Measurements from ENCODE around the gene SIRT4.

DNA sequence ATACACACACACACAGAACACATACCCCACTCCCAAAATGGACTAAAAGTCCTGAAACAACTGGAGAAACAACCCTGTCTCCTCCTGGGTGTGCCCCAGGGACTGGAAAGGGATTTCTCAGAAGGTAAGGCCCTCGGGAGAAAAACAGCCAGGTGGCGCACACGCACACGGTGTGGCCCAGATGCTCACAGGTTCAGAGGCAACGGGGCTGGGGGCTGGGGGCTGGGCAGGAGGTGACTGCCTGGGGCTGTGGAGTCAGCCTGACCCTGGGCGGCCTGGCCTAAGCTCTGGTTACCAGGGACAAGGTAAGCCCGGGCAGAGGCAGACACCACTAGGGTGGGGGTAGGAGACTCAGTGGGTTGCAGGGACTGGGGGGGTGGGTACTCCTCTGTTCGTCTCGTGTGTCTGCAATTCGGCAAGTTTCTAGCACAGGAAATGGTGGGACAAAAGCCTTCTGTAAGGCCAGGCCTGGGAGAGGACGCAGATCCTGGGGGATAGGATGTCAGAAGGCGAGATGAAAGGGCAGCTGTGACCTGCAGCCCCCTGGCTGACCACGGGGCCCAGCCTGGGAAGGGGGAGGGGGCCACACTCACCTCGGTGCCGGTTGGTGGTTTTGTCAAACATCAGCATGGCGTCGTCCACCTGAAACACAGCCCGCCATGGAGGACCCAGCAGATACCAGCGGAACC is 56.4 kb downstream of the SIRT4 start:
- TF ChIP-seq, protein P1, sequence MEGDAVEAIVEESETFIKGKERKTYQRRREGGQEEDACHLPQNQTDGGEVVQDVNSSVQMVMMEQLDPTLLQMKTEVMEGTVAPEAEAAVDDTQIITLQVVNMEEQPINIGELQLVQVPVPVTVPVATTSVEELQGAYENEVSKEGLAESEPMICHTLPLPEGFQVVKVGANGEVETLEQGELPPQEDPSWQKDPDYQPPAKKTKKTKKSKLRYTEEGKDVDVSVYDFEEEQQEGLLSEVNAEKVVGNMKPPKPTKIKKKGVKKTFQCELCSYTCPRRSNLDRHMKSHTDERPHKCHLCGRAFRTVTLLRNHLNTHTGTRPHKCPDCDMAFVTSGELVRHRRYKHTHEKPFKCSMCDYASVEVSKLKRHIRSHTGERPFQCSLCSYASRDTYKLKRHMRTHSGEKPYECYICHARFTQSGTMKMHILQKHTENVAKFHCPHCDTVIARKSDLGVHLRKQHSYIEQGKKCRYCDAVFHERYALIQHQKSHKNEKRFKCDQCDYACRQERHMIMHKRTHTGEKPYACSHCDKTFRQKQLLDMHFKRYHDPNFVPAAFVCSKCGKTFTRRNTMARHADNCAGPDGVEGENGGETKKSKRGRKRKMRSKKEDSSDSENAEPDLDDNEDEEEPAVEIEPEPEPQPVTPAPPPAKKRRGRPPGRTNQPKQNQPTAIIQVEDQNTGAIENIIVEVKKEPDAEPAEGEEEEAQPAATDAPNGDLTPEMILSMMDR (IDR thresholded peaks at IDR 0.05), result peak; percentile 23
- TF ChIP-seq EZH2 (IDR thresholded peaks at IDR 0.05), result no peak
- no peak for TF ChIP-seq EZH2phosphoT487 (IDR thresholded peaks at IDR 0.05)
